GM12892 (cell line): ENCODE measurements around the gene PDCD1LG2.
"Not testable (repeated sequence)": the region's sequence is repeated elsewhere in the genome, so short reads cannot be mapped to it uniquely, and the experiment has no call there.

Experiments
- POLR2A ChIP-seq: IDR thresholded peaks from 2 replicates; pipeline ENCODE4 v1.6.1; 2011; ENCODE audit warnings: low read depth, low read length, control low read depth
- POLR2AphosphoS5 ChIP-seq: IDR thresholded peaks from 2 replicates; pipeline ENCODE4 v1.6.1; 2011; ENCODE audit warnings: low read depth, low read length, control low read depth
- TAF1 ChIP-seq: IDR thresholded peaks from 2 replicates; pipeline ENCODE4 v1.6.1; 2011; ENCODE audit warnings: low read depth, mild to moderate bottlenecking, control low read depth, low read length, borderline replicate concordance

DNA sequence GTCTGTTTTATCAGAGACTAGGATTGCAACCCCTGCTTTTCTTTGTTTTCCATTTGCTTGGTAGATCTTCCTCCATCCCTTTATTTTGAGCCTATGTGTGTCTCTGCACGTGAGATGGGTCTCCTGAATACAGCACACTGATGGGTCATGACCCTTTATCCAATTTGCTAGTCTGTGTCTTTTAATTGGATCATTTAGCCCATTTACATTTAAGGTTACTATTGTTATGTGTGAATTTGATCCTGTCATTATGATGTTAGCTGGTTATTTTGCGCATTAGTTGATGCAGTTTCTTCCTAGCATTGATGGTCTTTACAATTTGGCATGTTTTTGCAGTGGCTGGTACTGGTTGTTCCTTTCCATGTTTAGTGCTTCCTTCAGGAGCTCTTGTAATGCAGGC is 34.7 kb upstream of the PDCD1LG2 start:
- TF ChIP-seq TAF1, POLR2A, POLR2AphosphoS5: not testable (repeated sequence)
